SKM-1 treated with dmso at 0.1 percent for 144 hours (cell line): ENCODE measurements around the gene KLK10.

Source experiments
- DNase-seq: peaks from one replicate; lab custom pipeline; 2025; ENCODE audit not compliant: unreplicated experiment; lab: John Stamatoyannopoulos, UW

Gene KLK10

GRCh38 chr19:51019544-51019925 lies at the start of gene KLK10:
Gene KLK10 (minus strand): TSS chr19:51019709. CDS start chr19:51019130, 579 bp downstream.
- DNase-seq, result no peak

DNA sequence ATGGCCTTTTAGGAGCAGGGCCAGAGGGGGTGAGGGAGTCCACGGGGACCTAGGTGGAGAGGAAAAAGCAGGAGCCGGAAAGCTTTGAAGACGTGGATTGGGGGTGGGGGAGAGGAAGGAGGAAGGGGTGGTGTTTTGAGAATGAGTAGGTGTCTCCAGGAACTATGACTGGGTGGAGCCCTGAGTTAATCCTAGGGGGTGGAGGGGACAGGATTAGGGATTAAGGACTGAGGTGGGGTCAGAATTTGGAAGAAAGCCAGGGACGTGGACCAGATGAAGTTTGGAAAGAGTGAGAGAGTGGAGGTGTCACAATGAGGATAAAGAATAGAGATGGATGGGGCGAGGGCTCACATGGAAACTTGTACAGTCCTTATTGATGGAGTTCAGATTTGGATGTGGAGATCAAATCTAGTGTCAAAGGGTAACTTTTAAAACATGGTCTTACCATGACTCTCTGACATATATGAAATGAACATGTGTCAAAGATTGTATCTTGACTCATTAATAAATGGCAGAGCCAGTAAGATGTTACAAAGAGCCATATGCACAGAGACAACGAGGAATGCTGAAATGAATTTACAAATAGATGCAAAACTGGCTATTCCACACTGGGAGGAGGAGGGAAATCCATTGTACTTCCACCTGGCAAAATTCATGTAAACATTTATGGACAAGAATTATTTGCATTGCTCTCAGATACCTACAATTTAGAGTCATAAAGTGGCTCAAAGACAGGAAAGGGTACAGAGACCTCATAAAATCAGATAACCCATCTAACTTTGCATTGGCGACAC lies 47.1 kb upstream of the KLK10 start:
- no peak for DNase-seq

DNA sequence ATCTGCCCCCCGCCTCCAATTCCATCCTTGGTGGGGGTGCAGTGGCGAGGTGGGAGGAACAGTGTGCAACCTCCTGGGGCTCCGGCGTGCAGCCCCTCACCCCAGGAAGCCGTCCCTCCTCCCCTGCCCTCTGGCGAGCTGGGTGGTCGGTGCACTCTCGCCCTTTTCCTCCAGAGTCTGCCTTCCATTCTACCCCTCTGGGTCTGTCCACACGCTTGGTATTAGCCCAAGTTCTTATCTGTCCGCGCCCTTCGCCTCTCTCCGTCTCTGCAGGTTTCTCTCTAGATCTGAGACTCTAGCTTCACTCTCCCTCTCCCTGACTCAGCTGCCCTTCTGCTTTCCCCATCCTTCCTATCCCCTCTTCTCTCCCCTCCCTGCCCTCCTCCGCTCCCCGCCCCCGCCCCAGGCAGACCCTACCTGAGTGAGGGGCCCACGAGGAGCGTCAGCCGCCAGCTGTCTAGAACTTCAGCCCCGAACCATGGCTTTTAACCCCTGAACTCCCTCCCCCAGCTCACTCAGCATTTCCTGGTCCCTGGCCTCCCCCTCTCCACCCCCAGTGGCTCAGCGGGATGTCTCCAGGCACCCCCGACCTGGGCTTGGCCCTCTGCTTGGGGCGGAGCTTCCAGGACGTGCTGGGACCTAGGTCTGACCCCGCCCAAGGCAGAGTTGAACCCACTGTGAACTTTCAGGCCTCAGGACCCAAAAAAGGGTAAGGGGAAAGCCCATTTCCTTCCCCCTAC lies 45.9 kb upstream of the KLK10 start:
- DNase-seq, result no peak

GRCh38 chr19:51064534-51065220 lies 45.2 kb upstream of the KLK10 start, which contains the start of gene KLK13:
Gene KLK13 (minus strand): TSS chr19:51065092. CDS start chr19:51065067, 25 bp downstream.
- DNase-seq, result no peak

- DNase-seq, result no peak
These were observed 44.2 kb upstream of the KLK10 start for GRCh38 chr19:51063664-51064063.

DNA sequence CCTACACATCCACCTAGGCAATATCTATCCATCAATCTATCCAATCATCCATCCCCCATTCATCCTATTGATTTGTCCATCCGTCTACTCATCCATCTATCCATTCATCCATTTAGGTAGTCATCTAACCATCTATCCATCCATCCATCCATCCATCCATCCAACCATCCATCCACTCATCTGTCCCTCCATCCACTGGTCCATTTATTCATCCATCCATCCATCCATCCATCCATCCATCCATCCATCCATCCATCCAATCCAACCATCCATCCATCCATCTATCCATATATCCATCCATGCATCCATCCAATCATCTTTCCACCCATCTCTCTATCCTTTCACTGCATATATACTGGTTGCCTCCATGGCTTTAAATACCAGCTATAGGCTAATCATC lies 41.5 kb upstream of the KLK10 start:
- DNase-seq, result no peak

DNA sequence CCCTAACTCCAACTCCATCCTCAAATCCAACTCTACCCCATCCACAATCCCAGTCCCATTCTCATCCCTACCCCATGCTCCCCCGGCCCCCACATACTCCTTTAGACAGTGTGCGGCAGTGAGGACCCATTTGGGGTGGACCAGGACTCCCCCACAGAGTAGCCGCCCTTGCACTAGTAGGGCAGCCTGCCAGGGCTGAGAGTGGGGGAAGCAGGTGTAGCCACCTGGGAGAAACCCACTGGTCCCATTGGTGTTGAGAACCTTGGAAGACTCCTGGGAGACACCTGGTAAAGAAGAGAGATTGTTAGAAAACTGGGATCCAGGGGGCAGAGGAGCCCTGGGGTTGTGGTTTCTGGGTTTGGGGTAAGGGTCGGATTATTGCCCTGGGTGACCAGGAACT lies 40.8 kb upstream of the KLK10 start:
- no peak for DNase-seq

DNA sequence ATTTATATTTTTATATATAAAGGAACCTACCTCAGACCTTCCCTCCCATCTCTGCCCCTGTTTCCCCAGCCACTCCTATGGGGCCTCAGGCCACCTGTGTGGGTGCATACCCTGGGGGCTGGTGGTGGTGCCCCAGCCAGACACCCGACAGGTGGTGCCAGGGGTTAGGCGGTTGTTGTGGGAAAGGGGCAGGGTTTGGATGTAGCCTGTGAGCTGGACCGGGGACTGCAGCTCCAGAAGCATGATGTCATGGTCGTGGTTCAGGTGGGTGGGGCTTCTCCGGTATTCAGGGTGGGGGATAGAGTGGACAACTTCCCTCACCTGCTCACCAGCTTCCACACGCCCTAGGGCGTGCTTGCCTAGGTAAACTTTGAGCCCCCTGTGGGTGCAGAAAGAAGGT lies 40.2 kb upstream of the KLK10 start:
- no peak for DNase-seq

DNA sequence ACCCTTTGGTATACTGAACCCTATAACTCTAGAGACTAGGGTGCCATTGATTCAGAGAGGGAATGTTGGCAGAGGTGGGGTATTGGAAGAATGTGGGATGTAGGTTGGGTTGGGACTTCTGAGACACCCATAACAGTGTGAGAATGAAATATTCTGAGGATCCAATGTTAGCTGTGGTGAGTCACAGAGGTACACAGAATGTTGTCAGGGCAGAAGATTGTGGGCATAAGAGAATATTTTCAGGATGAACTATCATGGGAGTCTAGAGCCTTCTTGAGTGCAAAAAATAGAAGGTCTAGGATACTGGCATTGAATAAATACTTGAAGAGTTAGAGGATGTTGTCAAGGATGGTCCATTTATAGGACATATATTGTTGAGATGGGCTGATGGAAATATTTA lies 36.4 kb upstream of the KLK10 start:
- no peak for DNase-seq

DNA sequence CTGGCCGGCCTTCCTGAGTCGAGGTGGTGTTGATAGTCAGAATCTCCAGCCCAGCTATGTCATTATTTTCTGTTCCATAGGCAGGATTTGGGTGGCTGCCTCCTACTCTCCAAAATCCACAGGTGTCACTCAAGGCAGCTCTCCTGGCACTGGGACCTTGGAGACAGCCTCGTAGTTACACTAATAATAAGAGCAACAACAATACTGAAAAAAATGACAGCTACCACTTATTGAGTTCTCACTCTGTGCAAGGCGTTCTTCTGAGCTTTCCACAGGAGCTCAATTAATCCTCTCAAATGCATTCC lies 27.5 kb upstream of the KLK10 start:
- DNase-seq, result no peak

DNA sequence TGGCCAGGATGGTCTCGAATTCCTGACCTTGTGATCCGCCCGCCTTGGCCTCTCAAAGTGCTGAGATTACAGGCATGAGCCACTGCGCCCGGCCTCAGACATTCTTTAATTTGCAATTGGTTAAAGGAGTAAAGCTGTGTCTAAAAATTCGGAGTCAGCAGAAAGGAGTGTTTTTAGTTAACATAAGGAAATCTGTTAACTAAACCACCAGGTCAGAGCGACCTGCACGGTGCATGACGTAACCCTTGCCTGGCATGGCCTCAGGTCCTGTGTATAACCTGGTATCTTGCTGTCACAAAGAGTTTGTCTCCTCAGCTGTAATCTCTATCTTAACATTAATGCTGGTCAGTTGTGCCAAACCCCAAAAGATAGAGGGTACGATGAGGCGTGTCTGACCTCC lies 24.8 kb upstream of the KLK10 start:
- no peak for DNase-seq

GRCh38 chr19:51043497-51043896 lies 24.0 kb upstream of the KLK10 start:
- no peak for DNase-seq

- no peak for DNase-seq
These were observed 20.6 kb upstream of the KLK10 start for GRCh38 chr19:51040151-51040550.

GRCh38 chr19:51036519-51036918 lies 17.0 kb upstream of the KLK10 start:
- no peak for DNase-seq

GRCh38 chr19:51034704-51035103 lies 15.2 kb upstream of the KLK10 start, which contains the start of gene KLK12:
Gene KLK12 (minus strand): TSS chr19:51035002. CDS start chr19:51034621, 381 bp downstream.
- no peak for DNase-seq

DNA sequence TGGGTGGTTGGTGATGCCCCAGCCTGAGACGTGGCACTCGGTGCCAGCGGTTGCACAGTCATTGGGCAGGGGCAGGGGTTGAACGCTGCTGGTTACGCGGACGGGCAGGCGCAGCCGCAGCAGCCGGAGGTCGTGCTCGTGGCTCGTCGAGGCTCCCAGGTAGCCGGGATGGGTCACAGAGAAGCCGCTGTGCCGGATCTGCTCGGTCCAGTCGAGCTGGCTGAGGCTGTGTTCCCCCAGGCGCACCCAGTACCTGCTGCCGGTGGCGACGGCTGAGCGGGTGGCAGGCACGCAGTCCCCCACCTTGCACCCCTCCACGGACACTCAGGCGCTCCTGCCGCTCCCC lies 12.3 kb upstream of the KLK10 start:
- no peak for DNase-seq

DNA sequence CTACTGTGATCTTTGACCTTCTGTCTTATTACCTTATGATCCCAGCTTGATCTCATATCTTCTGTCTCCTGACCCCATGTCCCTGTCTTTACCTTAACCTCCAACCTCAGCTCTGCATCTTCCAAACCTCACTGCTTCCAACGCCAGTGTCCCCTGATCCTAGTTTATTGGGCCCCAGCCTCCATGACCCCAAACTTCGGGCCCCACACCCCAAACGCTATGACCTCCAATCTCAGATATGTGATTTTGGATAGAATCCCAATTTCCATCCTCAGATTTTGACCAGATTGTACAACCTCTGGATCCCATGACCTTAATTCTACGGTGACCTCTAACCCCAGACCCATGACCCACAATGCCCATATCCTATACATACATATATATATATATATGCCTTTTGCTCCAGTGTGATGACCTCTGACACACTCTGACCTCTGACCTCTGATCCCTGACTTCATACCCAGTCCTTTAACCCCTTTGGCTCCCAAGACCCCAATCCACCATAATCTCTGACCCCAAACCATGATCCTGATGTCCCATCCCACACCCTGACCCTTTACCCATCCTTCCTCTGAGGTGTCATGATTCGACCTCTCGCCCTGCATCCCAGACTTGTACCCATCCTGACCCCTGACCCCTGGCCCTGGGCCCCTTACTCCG lies 11.8 kb upstream of the KLK10 start:
- no peak for DNase-seq

DNA sequence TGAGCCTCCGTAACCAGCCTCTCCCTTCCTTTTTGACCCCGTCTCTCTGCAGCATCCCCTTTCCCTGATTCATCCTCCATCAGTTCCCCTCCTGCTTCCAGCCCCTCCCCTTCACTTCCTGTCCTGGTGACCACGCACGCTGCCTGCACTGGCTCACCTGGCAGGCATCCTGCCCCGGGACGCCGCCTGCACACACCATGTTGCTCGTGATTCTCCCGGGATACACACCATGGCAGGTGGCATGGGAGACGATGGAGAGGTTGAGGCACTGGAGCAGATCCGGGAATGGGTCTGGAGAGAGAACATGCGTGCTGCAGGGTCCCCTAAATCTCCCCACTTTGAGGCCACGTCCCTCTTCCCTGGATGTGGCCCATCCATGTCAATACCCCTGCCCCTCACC lies 11.1 kb upstream of the KLK10 start:
- DNase-seq, result no peak

DNA sequence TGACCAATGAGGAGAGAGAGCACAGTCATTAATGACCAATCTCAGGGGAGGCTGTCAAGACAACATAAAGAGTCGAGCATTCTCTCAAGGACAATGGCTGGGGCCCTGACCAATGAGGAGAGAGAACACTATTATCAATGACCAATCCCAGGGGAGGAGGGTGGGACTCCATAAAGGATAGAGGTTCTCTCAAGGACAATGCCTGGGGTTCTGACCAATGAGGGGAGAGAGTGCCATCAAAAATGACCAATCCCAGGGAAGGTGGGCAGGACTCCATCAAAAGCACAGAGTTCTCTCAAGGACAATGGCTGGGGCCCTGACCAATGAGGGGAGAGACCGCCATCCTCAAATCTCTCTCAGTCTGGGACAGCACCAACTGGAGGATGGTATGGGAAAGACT lies 10.2 kb upstream of the KLK10 start:
- DNase-seq, result no peak

- peak; percentile 64 for DNase-seq
These were observed 8.4 kb upstream of the KLK10 start for GRCh38 chr19:51027873-51028272.

- DNase-seq, result no peak
These were observed 7.8 kb upstream of the KLK10 start for GRCh38 chr19:51027126-51027806.
